Measurements from ENCODE around the gene RCAN1.
A peak's percentile ranks its signal among the peaks of the same experiment; 100 is the strongest.

RCAN1 gene

GRCh38 chr21:34639882-34640788 is 25.2 kb upstream of the RCAN1 start:
- POLR2A ChIA-PET: interaction anchor here (1.5 kb wide), 1 partner anchor 31 kb away, joined by 3 read pairs; no protein-coding TSS in a partner anchor
- no peak for TF ChIP-seq CTCF (IDR thresholded peaks at IDR 0.05; ENCODE audit: control extremely low read depth, extremely low read depth, low read depth, missing control alignments)
- CTCF ChIA-PET: interaction anchor here (0.7 to 1.6 kb wide), 8 partner anchors 9 to 716 kb away, joined by 3 to 7 read pairs (median 3); no protein-coding TSS in a partner anchor
- DNase-seq (ENCODE audit: extremely low spot score): peak; percentile 44

- no peak for TF ChIP-seq CTCF (IDR thresholded peaks at IDR 0.05; ENCODE audit: control extremely low read depth, extremely low read depth, low read depth, missing control alignments)
- no peak for DNase-seq (ENCODE audit: extremely low spot score)
- ChIA-PET POLR2A (no interaction called here), CTCF (interaction anchor here (1.1 to 1.6 kb wide), 3 partner anchors 14 to 129 kb away, joined by 3 read pairs; no protein-coding TSS in a partner anchor)
Measured at GRCh38 chr21:34639250-34639649, 24.3 kb upstream of the RCAN1 start.

GRCh38 chr21:34636961-34637360 is 22.0 kb upstream of the RCAN1 start:
- ChIA-PET CTCF (interaction anchor here (0.9 to 1.9 kb wide), 8 partner anchors 11 to 275 kb away, joined by 3 to 7 read pairs (median 4); no protein-coding TSS in a partner anchor), POLR2A (interaction anchor here (0.8 kb wide), 1 partner anchor 26 kb away, joined by 3 read pairs; no protein-coding TSS in a partner anchor)
- TF ChIP-seq CTCF (IDR thresholded peaks at IDR 0.05; ENCODE audit: control extremely low read depth, extremely low read depth, low read depth, missing control alignments): no peak
- DNase-seq (ENCODE audit: extremely low spot score): no peak

- no peak for DNase-seq (ENCODE audit: extremely low spot score)
- TF ChIP-seq CTCF (IDR thresholded peaks at IDR 0.05; ENCODE audit: control extremely low read depth, extremely low read depth, low read depth, missing control alignments): peak; percentile 14
- POLR2A ChIA-PET: no interaction called here
- CTCF ChIA-PET: interaction anchor here (1.1 to 1.7 kb wide), 5 partner anchors 22 to 287 kb away, joined by 3 to 7 read pairs (median 3); no protein-coding TSS in a partner anchor
Measured at GRCh38 chr21:34635307-34635706, 20.4 kb upstream of the RCAN1 start.

- TF ChIP-seq CTCF (IDR thresholded peaks at IDR 0.05; ENCODE audit: control extremely low read depth, extremely low read depth, low read depth, missing control alignments): no peak
- CTCF ChIA-PET: interaction anchor here (1.4 to 4.2 kb wide), 14 partner anchors 8 to 284 kb away, joined by 3 to 48 read pairs (median 12); partner anchors contain the start of genes KCNE1 and RCAN1
- POLR2A ChIA-PET: no interaction called here
- no peak for DNase-seq (ENCODE audit: extremely low spot score)
Measured at GRCh38 chr21:34632498-34632897, 17.6 kb upstream of the RCAN1 start.

- ChIA-PET POLR2A (no interaction called here), CTCF (interaction anchor here (0.6 to 4.2 kb wide), 30 partner anchors 9 to 706 kb away, joined by 3 to 48 read pairs (median 4); partner anchors contain the start of genes KCNE1 and RCAN1)
- peak; percentile 72 for TF ChIP-seq CTCF (IDR thresholded peaks at IDR 0.05; ENCODE audit: control extremely low read depth, extremely low read depth, low read depth, missing control alignments)
- peak; percentile 70 for DNase-seq (ENCODE audit: extremely low spot score)
Measured at GRCh38 chr21:34630536-34631143, 15.7 kb upstream of the RCAN1 start.

All from GM10248 (cell line).